ENCODE data around the gene CPLANE2. TPM values are rescaled to one million over a fixed set of nuclear protein-coding genes. Genes with fewer than 3 reads are reported as not detected.

CPLANE2 gene
- total RNA-seq, 4 donors from 2014 or later, result 0.60 to 12.3 (median 4.3) TPM

GRCh38 chr1:16208270-16208987 lies 28.6 kb downstream of the CPLANE2 start:
- DNase-seq, result no peak
- no peaks in the 10 kb centered on the region for H3K9me3 ChIP-seq
- H3K27me3 ChIP-seq, result no peaks in the 10 kb centered on the region
- no peak overlapping the region for H3K4me3 ChIP-seq
- TF ChIP-seq EP300 (IDR thresholded peaks at IDR 0.05; ENCODE audit: low read depth) (no peak), POLR2A (IDR thresholded peaks at IDR 0.05) (no peak), POLR2AphosphoS5 (IDR thresholded peaks at IDR 0.05) (no peak), CTCF (IDR thresholded peaks at IDR 0.05) (no peak)
- no peaks in the 10 kb centered on the region for H3K36me3 ChIP-seq
- WGBS, 2 donors (ENCODE audit: low coverage in 1 of 2), result 91 to 100% methylated on average over 2 to 10 of the region's 13 CpGs
- in situ Hi-C loops (cut with MboI; ENCODE audit: low pct_ligation_motif_present in 1 of 4, low pct_unique_long_range_greater_than_20kb in 1 of 4, low sequenced_read_pairs in 3 of 4) (loop anchor here in 1 of 4 donors (25.0 kb wide), 1 partner anchor 154 kb away; the partner anchor contains the start of genes FBXO42 and SZRD1), intact Hi-C loops (cut with DNase I; ENCODE audit: low total_unique reads) (loop anchor here (5.0 kb wide), 1 partner anchor 34 kb away; no protein-coding TSS in a partner anchor)
- peaks cover 8 to 16% (median 14%) of the 10 kb centered on the region in 4 donors for H3K4me1 ChIP-seq
- H3K27ac ChIP-seq, result no peak overlapping the region

- Histone ChIP-seq H3K36me3 (no peaks in the 10 kb centered on the region), H3K27me3 (no peaks in the 10 kb centered on the region), H3K4me3 (peak overlapping the region; percentile 33 to 45 (median 44)), H3K9me3 (no peaks in the 10 kb centered on the region), H3K27ac (peak overlapping the region; percentile 80 to 99 (median 96)), H3K4me1 (peaks cover 8 to 16% (median 14%) of the 10 kb centered on the region in 4 donors)
- in situ Hi-C loops (cut with MboI; ENCODE audit: low pct_ligation_motif_present in 1 of 4, low pct_unique_long_range_greater_than_20kb in 1 of 4, low sequenced_read_pairs in 3 of 4) (loop anchor here in 1 of 4 donors (25.0 kb wide), 1 partner anchor 155 kb away; the partner anchor contains the start of genes FBXO42 and SZRD1), intact Hi-C loops (cut with DNase I; ENCODE audit: low total_unique reads) (loop anchor here (5.0 kb wide), 1 partner anchor 35 kb away; no protein-coding TSS in a partner anchor)
- DNase-seq, result no peak
- TF ChIP-seq POLR2A (IDR thresholded peaks at IDR 0.05) (no peak), EP300 (IDR thresholded peaks at IDR 0.05; ENCODE audit: low read depth) (no peak), POLR2AphosphoS5 (IDR thresholded peaks at IDR 0.05) (no peak), CTCF (IDR thresholded peaks at IDR 0.05) (no peak)
- 29 to 68% methylated on average over 4 to 37 of the region's 51 CpGs for WGBS, 2 donors (ENCODE audit: low coverage in 1 of 2)
Observed at GRCh38 chr1:16207318-16208269, 29.4 kb downstream of the CPLANE2 start.

GRCh38 chr1:16206547-16207317 lies 30.3 kb downstream of the CPLANE2 start:
- no peaks in the 10 kb centered on the region for H3K9me3 ChIP-seq
- peaks cover 8 to 16% (median 14%) of the 10 kb centered on the region in 4 donors for H3K4me1 ChIP-seq
- intact Hi-C loops (cut with DNase I; ENCODE audit: low total_unique reads), result loop anchor here (5.0 kb wide), 1 partner anchor 36 kb away; no protein-coding TSS in a partner anchor
- H3K4me3 ChIP-seq, result peak overlapping the region; percentile 33 to 45 (median 44)
- TF ChIP-seq CTCF (IDR thresholded peaks at IDR 0.05) (no peak), POLR2AphosphoS5 (IDR thresholded peaks at IDR 0.05) (peak; percentile 88 to 95 (median 90)), POLR2A (IDR thresholded peaks at IDR 0.05) (peak; percentile 85)
- peak; percentile 98 for DNase-seq
- in situ Hi-C loops (cut with MboI; ENCODE audit: low pct_ligation_motif_present in 1 of 4, low pct_unique_long_range_greater_than_20kb in 1 of 4, low sequenced_read_pairs in 3 of 4), result loop anchor here in 1 of 4 donors (25.0 kb wide), 1 partner anchor 156 kb away; the partner anchor contains the start of genes FBXO42 and SZRD1
- WGBS, 2 donors (ENCODE audit: low coverage in 1 of 2), result 1 to 20% methylated on average over 3 to 47 of the region's 87 CpGs
- no peaks in the 10 kb centered on the region for H3K27me3 ChIP-seq
- peak overlapping the region; percentile 80 to 99 (median 96) for H3K27ac ChIP-seq
- H3K36me3 ChIP-seq, result no peaks in the 10 kb centered on the region

All from transverse colon (tissue), 4 donors.